Smooth muscle cell (in vitro differentiated cells): ENCODE data around the gene CYP4B1. TPM values are rescaled to one million over a fixed set of nuclear protein-coding genes. Genes with fewer than 3 reads are reported as not detected.

Source experiments
- DNase-seq: peaks from one replicate; lab custom pipeline; 2025; ENCODE audit not compliant: unreplicated experiment; lab: John Stamatoyannopoulos, UW
- H2AFZ ChIP-seq: fragments of 200-600 bp; sonication (generic); 2 replicates; pipeline ENCODE4 v1.6.0; 2016; ENCODE audit warnings: antibody characterized with exemption, low read depth, mild to moderate bottlenecking
- H3F3A ChIP-seq: fragments of 200-600 bp; sonication (generic); 2 replicates; pipeline ENCODE4 v1.6.0; 2017; ENCODE audit warnings: antibody characterized with exemption, low read depth
- H3K27ac ChIP-seq: fragments of 200-600 bp; sonication (generic); 2 replicates; pipeline ENCODE4 v1.5.1; 2016; ENCODE audit warnings: low read depth, mild to moderate bottlenecking
- H3K27me3 ChIP-seq: fragments of 200-600 bp; sonication (generic); 2 replicates; pipeline ENCODE4 v1.6.1; 2016; ENCODE audit warnings: low read depth, mild to moderate bottlenecking
- H3K36me3 ChIP-seq: fragments of 200-600 bp; sonication (generic); 2 replicates; pipeline ENCODE4 v1.5.1; 2016; ENCODE audit warnings: low read depth
- H3K4me1 ChIP-seq: fragments of 200-600 bp; sonication (generic); 2 replicates; pipeline ENCODE4 v1.5.1; 2016; ENCODE audit warnings: low read depth
- H3K4me2 ChIP-seq: fragments of 200-600 bp; sonication (generic); 2 replicates; pipeline ENCODE4 v1.6.0; 2016; ENCODE audit warnings: mild to moderate bottlenecking
- H3K4me3 ChIP-seq: fragments of 200-600 bp; sonication (generic); 2 replicates; pipeline ENCODE4 v1.5.1; 2016; ENCODE audit warnings: mild to moderate bottlenecking
- H3K79me2 ChIP-seq: fragments of 200-600 bp; sonication (generic); 2 replicates; pipeline ENCODE4 v1.6.0; 2016; ENCODE audit warnings: low read depth, mild to moderate bottlenecking
- H3K9ac ChIP-seq: fragments of 200-600 bp; sonication (generic); 2 replicates; pipeline ENCODE4 v1.6.0; 2016; ENCODE audit warnings: low read depth
- H3K9me3 ChIP-seq: fragments of 200-600 bp; sonication (generic); replicated peaks from 2 replicates; pipeline ENCODE4 v1.5.1; 2016; ENCODE audit warnings: low read depth
- H4K20me1 ChIP-seq: fragments of 200-600 bp; sonication (generic); 2 replicates; pipeline ENCODE4 v1.6.0; 2016; ENCODE audit warnings: low read depth
- WGBS: methylation state at CpG from one replicate; pipeline ENCODE4 v1.1.7; 2016; ENCODE audit warnings: low lambda C conversion rate; 5-methylcytosine and 5-hydroxymethylcytosine counted together
- polyA plus RNA-seq: library from polyadenylated mRNA; unstranded; fragments of >200 nt; fragmentation: Nextera tagmentation; extraction: Ambion mirVana; gene quantifications from 2 replicates; pipeline ENCODE4 v1.2.1, GENCODE V29; 2016
- total RNA-seq: library from RNA; depleted of rRNA; stranded (reverse); fragments of >200 nt; gene quantifications from 2 replicates; pipeline ENCODE4 v1.2.3, GENCODE V29; 2014
- TF ChIP-seq, protein P1 (sequence below): fragments of 200-600 bp; sonication (generic); IDR thresholded peaks from 2 replicates; pipeline ENCODE4 v1.5.1; 2017; ENCODE audit warnings: borderline replicate concordance, mild to moderate bottlenecking, antibody characterized with exemption; ENCODE audit not compliant: insufficient read depth, poor library complexity, severe bottlenecking

The CYP4B1 gene
- total and polyA plus RNA-seq, 2 experiments from 2014 or later, result not detected

DNA sequence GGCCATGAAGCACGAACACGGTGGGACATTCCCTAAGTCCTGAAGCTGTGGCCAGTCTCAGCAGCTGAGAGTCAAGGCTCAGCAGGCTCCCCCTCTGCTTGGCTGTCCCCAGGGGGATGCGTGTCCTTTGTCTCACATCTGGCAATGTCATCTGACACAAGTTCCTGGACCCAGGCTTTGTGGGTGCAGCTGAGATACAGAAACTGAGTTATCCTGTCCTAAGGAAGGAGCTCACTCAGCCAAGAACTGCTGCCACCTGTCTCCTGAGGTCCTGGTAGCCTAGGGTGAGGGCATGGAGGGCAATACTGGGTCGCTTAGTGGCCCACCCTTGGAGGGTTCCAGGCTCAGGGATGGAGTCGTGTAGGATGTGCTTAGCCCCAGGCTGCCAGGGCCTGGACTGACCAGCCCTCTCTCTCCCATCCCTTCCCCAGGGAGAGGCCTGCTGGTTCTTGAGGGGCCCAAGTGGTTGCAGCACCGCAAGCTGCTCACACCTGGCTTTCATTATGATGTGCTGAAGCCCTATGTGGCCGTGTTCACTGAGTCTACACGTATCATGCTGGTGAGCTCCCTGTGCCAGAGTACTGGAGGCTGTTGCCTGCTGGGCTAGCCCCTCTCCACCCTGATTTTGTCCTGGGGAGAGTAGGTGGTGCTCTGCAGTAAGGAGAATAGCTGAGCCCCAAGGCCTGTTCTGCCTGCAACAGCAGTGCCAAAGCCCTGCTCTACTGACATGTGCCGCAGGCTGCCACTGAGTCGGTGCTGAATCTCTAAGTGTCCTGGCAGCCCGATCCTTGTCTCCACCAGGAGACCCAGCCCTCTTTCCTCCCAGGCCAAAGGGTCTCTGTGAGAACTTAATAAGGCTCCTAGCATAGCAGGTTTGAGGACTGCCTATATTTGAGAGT is 13.5 kb downstream of the CYP4B1 start:
- Histone ChIP-seq H3K79me2 (no peaks in the 10 kb centered on the region), H3K27me3 (no peaks in the 10 kb centered on the region), H3K27ac (no peak overlapping the region), H2AFZ (no peak overlapping the region), H3K4me2 (no peak overlapping the region), H3K36me3 (no peaks in the 10 kb centered on the region), H3K9ac (no peak overlapping the region), H3K9me3 (no peaks in the 10 kb centered on the region), H3K4me3 (no peak overlapping the region), H3F3A (no peaks in the 10 kb centered on the region), H3K4me1 (no peaks in the 10 kb centered on the region), H4K20me1 (no peaks in the 10 kb centered on the region)
- TF ChIP-seq, protein P1, sequence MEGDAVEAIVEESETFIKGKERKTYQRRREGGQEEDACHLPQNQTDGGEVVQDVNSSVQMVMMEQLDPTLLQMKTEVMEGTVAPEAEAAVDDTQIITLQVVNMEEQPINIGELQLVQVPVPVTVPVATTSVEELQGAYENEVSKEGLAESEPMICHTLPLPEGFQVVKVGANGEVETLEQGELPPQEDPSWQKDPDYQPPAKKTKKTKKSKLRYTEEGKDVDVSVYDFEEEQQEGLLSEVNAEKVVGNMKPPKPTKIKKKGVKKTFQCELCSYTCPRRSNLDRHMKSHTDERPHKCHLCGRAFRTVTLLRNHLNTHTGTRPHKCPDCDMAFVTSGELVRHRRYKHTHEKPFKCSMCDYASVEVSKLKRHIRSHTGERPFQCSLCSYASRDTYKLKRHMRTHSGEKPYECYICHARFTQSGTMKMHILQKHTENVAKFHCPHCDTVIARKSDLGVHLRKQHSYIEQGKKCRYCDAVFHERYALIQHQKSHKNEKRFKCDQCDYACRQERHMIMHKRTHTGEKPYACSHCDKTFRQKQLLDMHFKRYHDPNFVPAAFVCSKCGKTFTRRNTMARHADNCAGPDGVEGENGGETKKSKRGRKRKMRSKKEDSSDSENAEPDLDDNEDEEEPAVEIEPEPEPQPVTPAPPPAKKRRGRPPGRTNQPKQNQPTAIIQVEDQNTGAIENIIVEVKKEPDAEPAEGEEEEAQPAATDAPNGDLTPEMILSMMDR, result no peak
- DNase-seq, result no peak
- WGBS, result 89% methylated on average over 11 of the region's 11 CpGs

DNA sequence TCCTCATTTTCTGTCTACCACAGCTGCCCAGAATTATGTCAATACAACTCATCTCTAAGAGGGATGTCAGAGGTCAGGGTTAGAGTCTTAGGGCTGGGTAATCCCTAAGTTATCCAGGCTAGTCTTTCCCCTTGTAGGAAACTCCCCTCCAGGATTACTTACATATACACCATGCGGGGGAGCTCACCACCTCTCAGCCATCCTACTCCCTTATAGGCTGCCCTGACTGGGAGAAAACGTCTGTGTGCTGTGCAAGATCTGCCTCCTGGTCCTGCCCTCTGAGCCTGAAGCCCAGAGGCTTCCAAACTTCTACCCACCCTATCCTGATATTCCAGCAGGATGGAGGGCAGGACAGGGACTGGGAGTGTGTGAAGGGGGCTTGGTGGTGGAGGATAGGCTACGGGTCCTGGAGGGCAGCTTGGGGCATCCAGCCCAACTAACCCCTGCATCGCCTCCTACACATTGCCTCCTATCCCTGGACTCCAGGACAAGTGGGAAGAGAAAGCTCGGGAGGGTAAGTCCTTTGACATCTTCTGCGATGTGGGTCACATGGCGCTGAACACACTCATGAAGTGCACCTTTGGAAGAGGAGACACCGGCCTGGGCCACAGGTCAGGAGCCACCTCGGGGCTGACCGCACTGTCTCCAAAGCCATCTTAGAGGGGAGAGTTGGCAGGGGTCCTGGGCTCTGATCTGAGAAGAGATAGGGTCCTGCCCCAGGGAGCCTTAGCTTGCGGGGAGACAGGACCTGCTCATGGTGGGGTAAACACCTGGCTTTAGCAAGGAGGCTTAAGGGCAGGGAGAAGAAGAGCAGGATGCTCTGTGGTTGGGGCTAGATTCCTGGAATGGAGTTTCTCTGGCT is 14.4 kb downstream of the CYP4B1 start:
- H3K36me3 ChIP-seq, result no peaks in the 10 kb centered on the region
- no peak for DNase-seq
- no peak overlapping the region for H3K4me3 ChIP-seq
- no peaks in the 10 kb centered on the region for H3F3A ChIP-seq
- H3K27me3 ChIP-seq, result no peaks in the 10 kb centered on the region
- H2AFZ ChIP-seq, result no peak overlapping the region
- no peak overlapping the region for H3K9ac ChIP-seq
- no peaks in the 10 kb centered on the region for H3K4me1 ChIP-seq
- no peaks in the 10 kb centered on the region for H3K79me2 ChIP-seq
- H4K20me1 ChIP-seq, result no peaks in the 10 kb centered on the region
- no peaks in the 10 kb centered on the region for H3K9me3 ChIP-seq
- no peak overlapping the region for H3K4me2 ChIP-seq
- H3K27ac ChIP-seq, result no peak overlapping the region
- 87% methylated on average over 11 of the region's 11 CpGs for WGBS
- TF ChIP-seq, protein P1, result no peak

DNA sequence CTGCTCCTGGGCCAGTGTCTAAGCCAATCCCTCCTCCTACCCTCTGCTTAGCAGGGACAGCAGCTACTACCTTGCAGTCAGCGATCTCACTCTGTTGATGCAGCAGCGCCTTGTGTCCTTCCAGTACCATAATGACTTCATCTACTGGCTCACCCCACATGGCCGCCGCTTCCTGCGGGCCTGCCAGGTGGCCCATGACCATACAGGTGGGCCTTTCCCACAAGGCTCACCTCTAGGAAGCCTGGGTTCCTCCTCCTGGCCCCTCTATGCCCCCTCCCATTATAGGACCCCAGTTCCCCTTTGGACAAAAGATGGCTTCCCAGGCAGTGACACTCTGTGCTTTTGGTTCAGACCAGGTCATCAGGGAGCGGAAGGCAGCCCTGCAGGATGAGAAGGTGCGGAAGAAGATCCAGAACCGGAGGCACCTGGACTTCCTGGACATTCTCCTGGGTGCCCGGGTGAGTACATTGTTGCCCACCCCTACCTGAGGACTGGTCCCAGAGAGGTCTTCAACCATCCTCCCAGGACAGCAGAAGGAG is 15.1 kb downstream of the CYP4B1 start:
- H3F3A ChIP-seq, result no peaks in the 10 kb centered on the region
- no peak overlapping the region for H3K4me2 ChIP-seq
- TF ChIP-seq, protein P1, result no peak
- no peaks in the 10 kb centered on the region for H3K27me3 ChIP-seq
- WGBS, result 90% methylated on average over 9 of the region's 9 CpGs
- no peaks in the 10 kb centered on the region for H4K20me1 ChIP-seq
- H3K36me3 ChIP-seq, result no peaks in the 10 kb centered on the region
- no peak for DNase-seq
- no peaks in the 10 kb centered on the region for H3K9me3 ChIP-seq
- H3K9ac ChIP-seq, result no peak overlapping the region
- H3K27ac ChIP-seq, result no peak overlapping the region
- H3K4me1 ChIP-seq, result no peaks in the 10 kb centered on the region
- H3K4me3 ChIP-seq, result no peak overlapping the region
- no peaks in the 10 kb centered on the region for H3K79me2 ChIP-seq
- H2AFZ ChIP-seq, result no peak overlapping the region
